ENCODE results near the gene SEC23A.
"Not testable (repeated sequence)": the region's sequence is repeated elsewhere in the genome, so short reads cannot be mapped to it uniquely, and the experiment has no call there.

Gene SEC23A

GRCh38 chr14:39025810-39026627, 77.0 kb downstream of the SEC23A start:
- DNase-seq: no peak

GRCh38 chr14:39025250-39025809, 77.7 kb downstream of the SEC23A start:
- DNase-seq: no peak

- no peak for DNase-seq
Measured at GRCh38 chr14:39023939-39024871, 78.8 kb downstream of the SEC23A start.

GRCh38 chr14:39017096-39018016, 85.7 kb downstream of the SEC23A start:
- DNase-seq: not testable (repeated sequence)

- DNase-seq: no peak
Measured at GRCh38 chr14:39016733-39017095, 86.3 kb downstream of the SEC23A start.

- no peak for DNase-seq
Measured at GRCh38 chr14:39015964-39016577, 87.0 kb downstream of the SEC23A start.

GRCh38 chr14:39015360-39015961, 87.6 kb downstream of the SEC23A start:
- DNase-seq: no peak

GRCh38 chr14:39014460-39014859, 88.6 kb downstream of the SEC23A start:
- DNase-seq: no peak

- not testable (repeated sequence) for DNase-seq
Measured at GRCh38 chr14:39008965-39009364, 94.1 kb downstream of the SEC23A start.

GRCh38 chr14:39006721-39007410, 96.2 kb downstream of the SEC23A start:
- DNase-seq: no peak

GRCh38 chr14:39005044-39005880, 97.8 kb downstream of the SEC23A start:
- no peak for DNase-seq

GRCh38 chr14:38999949-39000348, 103.1 kb downstream of the SEC23A start:
- no peak for DNase-seq

- no peak for DNase-seq
Measured at GRCh38 chr14:38994731-38995130, 108.3 kb downstream of the SEC23A start.

GRCh38 chr14:38993981-38994380, 109.1 kb downstream of the SEC23A start:
- DNase-seq: no peak

- no peak for DNase-seq
Measured at GRCh38 chr14:38992067-38992844, 110.8 kb downstream of the SEC23A start.

GRCh38 chr14:38991299-38991698, 111.7 kb downstream of the SEC23A start:
- DNase-seq: no peak

- DNase-seq: no peak
Measured at GRCh38 chr14:38989922-38990546, 113.0 kb downstream of the SEC23A start.

GRCh38 chr14:38987781-38988180, 115.3 kb downstream of the SEC23A start:
- DNase-seq: no peak

- DNase-seq: no peak
Measured at GRCh38 chr14:38982837-38983236, 120.2 kb downstream of the SEC23A start.

All from activated T-cell treated with anti-CD3 and anti-CD28 coated beads, Interleukin-2, amount 50 U/mL, for 1 hour (primary cell).